Cardiac muscle cell (in vitro differentiated cells and primary cell): ENCODE measurements around the gene USH1G. TPM values are rescaled to one million over a fixed set of nuclear protein-coding genes. Genes with fewer than 3 reads are reported as not detected.

ENCODE experiments used
- DNase-seq, 2 donors: peaks; one replicate each; pipeline versions ENCODE4 v3.0.0 to v3.0.0-alpha.2; 2010 to 2017; ENCODE audit warnings: low read depth in 1 of 2, low spot score in 1 of 2
- H3K27ac ChIP-seq: fragments of 200-600 bp; sonication (generic); 2 replicates; pipeline ENCODE4 v1.5.1; 2016
- H3K27me3 ChIP-seq: fragments of 200-600 bp; sonication (generic); 2 replicates; pipeline ENCODE4 v1.6.0; 2016; ENCODE audit warnings: control low read depth
- H3K36me3 ChIP-seq: fragments of 200-600 bp; sonication (generic); 2 replicates; pipeline ENCODE4 v1.5.1; 2016; ENCODE audit warnings: control low read depth
- H3K4me1 ChIP-seq: fragments of 200-600 bp; sonication (generic); 2 replicates; pipeline ENCODE4 v1.8.1; 2017; ENCODE audit warnings: low read depth, mild to moderate bottlenecking, mixed run types
- H3K4me3 ChIP-seq: fragments of 200-600 bp; sonication (generic); 2 replicates; pipeline ENCODE4 v1.5.1; 2016; ENCODE audit warnings: mild to moderate bottlenecking
- H3K9me3 ChIP-seq: fragments of 200-600 bp; sonication (generic); 2 replicates; pipeline ENCODE4 v1.5.1; 2017; ENCODE audit warnings: low read depth, mild to moderate bottlenecking, control low read depth
- CTCF ChIP-seq: IDR thresholded peaks from 2 replicates; pipeline ENCODE4 v1.5.1; 2012; ENCODE audit warnings: low read depth, mild to moderate bottlenecking, low read length
- polyA plus RNA-seq: library from polyadenylated mRNA; unstranded; fragments of >200 nt; fragmentation: Nextera tagmentation; extraction: Ambion mirVana; gene quantifications from 2 replicates; pipeline ENCODE4 v1.2.1, GENCODE V29; 2016
- total RNA-seq: library from RNA; depleted of rRNA; stranded (reverse); fragments of >200 nt; gene quantifications from 2 replicates; pipeline ENCODE4 v1.2.3, GENCODE V29; 2016

USH1G gene
- total and polyA plus RNA-seq, 2 experiments from 2014 or later: 1.9 to 4.0 TPM

DNA sequence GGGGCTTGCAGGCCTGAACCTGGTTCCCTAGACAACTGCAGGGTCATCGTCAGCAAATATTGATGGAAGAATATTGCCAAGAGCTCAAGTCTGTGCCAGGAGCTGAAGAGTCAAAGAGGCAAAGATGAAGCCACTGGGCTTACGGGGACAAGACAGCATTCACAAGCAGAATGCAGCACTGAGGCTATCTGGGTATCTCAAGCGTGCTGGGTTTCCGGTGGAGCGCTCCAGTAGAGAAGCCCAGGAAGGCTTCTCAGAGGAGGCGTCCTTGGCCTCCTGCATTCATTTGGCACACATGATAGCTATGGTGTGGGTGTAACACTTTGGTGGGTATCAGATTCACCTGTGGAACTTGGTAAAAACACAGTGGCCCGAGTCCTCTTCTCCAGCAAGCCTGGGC lies 32.5 kb downstream of the USH1G start:
- TF ChIP-seq CTCF: no peak

DNA sequence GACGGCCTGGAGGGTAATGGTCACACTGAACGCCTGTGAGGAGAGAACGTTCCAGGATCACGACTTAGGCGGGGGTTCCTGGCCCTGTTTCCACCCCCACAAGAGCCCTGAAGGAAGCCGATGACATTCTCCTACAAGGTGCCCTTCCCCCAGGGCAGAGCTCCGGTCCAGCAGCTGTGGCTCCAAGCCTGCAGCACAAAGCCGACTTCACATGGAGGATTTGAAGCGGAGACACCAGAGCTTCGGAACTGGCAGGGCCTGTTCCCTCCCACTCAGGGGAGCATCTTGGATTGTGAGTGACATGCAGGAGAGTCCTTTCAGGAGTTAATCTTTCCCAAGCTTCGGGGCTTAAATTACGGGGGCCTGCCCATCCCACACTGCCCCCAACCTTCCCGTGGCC lies 34.6 kb downstream of the USH1G start:
- Histone ChIP-seq H3K4me3 (no peak overlapping the region), H3K4me1 (no peaks in the 10 kb centered on the region), H3K36me3 (no peaks in the 10 kb centered on the region), H3K9me3 (no peaks in the 10 kb centered on the region), H3K27me3 (peaks cover 11% of the 10 kb centered on the region), H3K27ac (no peak overlapping the region)
- no peak for TF ChIP-seq CTCF
- DNase-seq: no peak

More for the DNA sequence above, 32.5 kb downstream of the USH1G start:
- Histone ChIP-seq H3K4me3 (no peak overlapping the region), H3K36me3 (no peaks in the 10 kb centered on the region), H3K27ac (no peak overlapping the region), H3K27me3 (peaks cover 25% of the 10 kb centered on the region), H3K9me3 (no peaks in the 10 kb centered on the region), H3K4me1 (no peaks in the 10 kb centered on the region)
- no peak for DNase-seq

DNA sequence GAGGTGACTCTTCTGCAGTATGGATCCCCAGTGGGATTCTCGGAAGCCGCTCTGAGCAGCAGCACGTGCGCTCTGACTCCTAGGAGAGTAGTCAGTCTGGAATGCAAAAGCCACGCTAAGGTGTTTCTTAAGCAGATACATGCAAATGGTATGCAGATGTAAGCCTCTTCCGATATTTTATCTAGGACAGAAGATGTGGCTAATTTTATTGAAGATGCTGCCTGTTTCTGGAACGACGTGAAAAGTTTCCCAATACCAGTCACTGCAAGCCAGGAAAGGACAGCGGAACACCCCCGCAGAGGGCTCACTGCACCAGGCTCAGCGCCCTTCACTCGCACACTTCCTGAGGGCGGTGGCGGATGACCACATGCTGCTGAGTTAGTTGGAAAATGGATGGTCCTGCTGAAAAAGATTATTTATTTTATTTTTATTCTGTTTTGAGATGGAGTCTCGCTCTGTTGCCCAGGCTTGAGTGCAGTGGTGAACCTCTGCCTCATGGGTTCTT lies 39.8 kb downstream of the USH1G start:
- Histone ChIP-seq H3K4me3 (no peak overlapping the region), H3K36me3 (no peaks in the 10 kb centered on the region), H3K27ac (no peak overlapping the region), H3K27me3 (no peaks in the 10 kb centered on the region), H3K9me3 (no peaks in the 10 kb centered on the region), H3K4me1 (peaks cover 12% of the 10 kb centered on the region)
- DNase-seq: no peak
- no peak for TF ChIP-seq CTCF

GRCh38 chr17:74882517-74883240 lies 40.4 kb downstream of the USH1G start:
- Histone ChIP-seq H3K27me3 (no peaks in the 10 kb centered on the region), H3K36me3 (no peaks in the 10 kb centered on the region), H3K9me3 (no peaks in the 10 kb centered on the region), H3K4me3 (no peak overlapping the region), H3K27ac (no peak overlapping the region), H3K4me1 (peaks cover 19% of the 10 kb centered on the region)
- DNase-seq: no peak
- no peak for TF ChIP-seq CTCF

DNA sequence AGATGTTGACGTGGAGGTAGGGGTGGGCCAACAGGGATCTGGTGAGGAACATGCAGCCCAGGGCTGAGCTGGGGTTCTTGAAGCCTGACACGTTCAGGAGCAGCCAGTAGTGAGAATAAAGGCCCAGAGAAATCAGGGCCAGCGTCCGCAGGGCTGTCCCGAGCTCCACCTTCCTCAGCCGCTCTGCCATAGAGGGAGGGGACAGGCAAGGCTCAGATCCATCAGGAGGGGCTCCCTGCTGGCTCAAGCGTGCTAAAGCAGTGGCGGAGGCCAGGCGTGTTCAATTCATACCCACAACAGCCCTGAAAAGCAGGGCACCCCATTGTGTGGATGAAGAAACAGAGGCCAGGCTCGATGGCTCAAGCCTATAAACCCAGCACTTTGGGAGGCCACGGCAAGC lies 42.0 kb downstream of the USH1G start:
- no peaks in the 10 kb centered on the region for H3K36me3 ChIP-seq
- no peak overlapping the region for H3K27ac ChIP-seq
- H3K4me1 ChIP-seq: peaks cover 34% of the 10 kb centered on the region
- H3K4me3 ChIP-seq: no peak overlapping the region
- no peaks in the 10 kb centered on the region for H3K9me3 ChIP-seq
- no peak for DNase-seq
- no peaks in the 10 kb centered on the region for H3K27me3 ChIP-seq
- TF ChIP-seq CTCF: no peak
